K562 (cell line): Measurements from ENCODE around the gene SRRM5. TPM values are rescaled to one million over a fixed set of nuclear protein-coding genes. Genes with fewer than 3 reads are reported as not detected.
A peak's percentile ranks its signal among the peaks of the same experiment; 100 is the strongest.

Source experiments
- BRF1 ChIP-seq: IDR thresholded peaks from 3 replicates; pipeline ENCODE4 v1.6.1; 2011; ENCODE audit warnings: borderline replicate concordance, mild to moderate bottlenecking; ENCODE audit not compliant: insufficient read length; ENCODE audit errors: extremely low read depth
- CEBPG ChIP-seq, 3 experiments: fragments of 200-800 bp in 1 of 3; sonication (Bioruptor generic) in 1 of 3; sonication (generic) in 1 of 3; formaldehyde crosslinking in 1 of 3; IDR thresholded peaks in 2 of 3; conservative IDR thresholded peaks in 1 of 3; 2 replicates each; pipeline versions ENCODE4 v1.6.1 to v1.8.0; 2016 to 2022; ENCODE audit warnings: missing compliant biosample characterization in 2 of 3, missing genetic modification characterization in 2 of 3, mild to moderate bottlenecking in 1 of 3, missing genetic modification reagents in 1 of 3
- CTCFL ChIP-seq: IDR thresholded peaks from 2 replicates; pipeline ENCODE4 v1.6.1; 2011; ENCODE audit warnings: borderline replicate concordance, low read depth, mild to moderate bottlenecking, moderate library complexity, low read length; ENCODE audit not compliant: insufficient read depth, poor library complexity, severe bottlenecking
- ELK1 ChIP-seq: sonication (generic); formaldehyde crosslinking; IDR thresholded peaks from 2 replicates; pipeline ENCODE4 v1.8.1; 2022; ENCODE audit warnings: missing genetic modification reagents
- FOXP4 ChIP-seq: sonication (generic); formaldehyde crosslinking; IDR thresholded peaks from 2 replicates; pipeline ENCODE4 v1.8.0; 2022; ENCODE audit warnings: mild to moderate bottlenecking, missing genetic modification reagents, borderline replicate concordance
- GABPA ChIP-seq: fragments of 200-800 bp; sonication (Bioruptor generic); conservative IDR thresholded peaks from 2 replicates; pipeline ENCODE4 v1.6.1; 2016; ENCODE audit warnings: low read depth, missing genetic modification characterization, missing compliant biosample characterization
- HES1 ChIP-seq: fragments of 450-650 bp; IDR thresholded peaks from 2 replicates; pipeline ENCODE4 v1.6.1; 2016; ENCODE audit warnings: low read depth, mild to moderate bottlenecking, moderate library complexity
- HNRNPK ChIP-seq: fragments of 200-400 bp; formaldehyde crosslinking; IDR thresholded peaks from one replicate; pipeline ENCODE4 v1.6.1; 2018; ENCODE audit warnings: mild to moderate bottlenecking, low read depth, low read length; ENCODE audit not compliant: poor library complexity, severe bottlenecking
- MAX ChIP-seq: sonication (generic); formaldehyde crosslinking; IDR thresholded peaks from 2 replicates; pipeline ENCODE4 v1.9.0; 2022; ENCODE audit warnings: mild to moderate bottlenecking, missing genetic modification reagents
- MTF1 ChIP-seq: fragments of 250-450 bp; sonication (Bioruptor Pico); IDR thresholded peaks from 2 replicates; pipeline ENCODE4 v1.9.0; 2021; ENCODE audit warnings: moderate library complexity, mild to moderate bottlenecking, inconsistent platforms, borderline replicate concordance
- NR3C1 ChIP-seq: sonication (generic); formaldehyde crosslinking; IDR thresholded peaks from 2 replicates; pipeline ENCODE4 v1.8.1; 2022; ENCODE audit warnings: missing genetic modification reagents
- RNF2 ChIP-seq: sonication (generic); IDR thresholded peaks from 2 replicates; pipeline ENCODE4 v1.6.1; 2016
- SIN3A ChIP-seq, 2 experiments: fragments of 150-350 bp in 1 of 2; IDR thresholded peaks; 2 replicates each; pipeline ENCODE4 v1.6.1; 2011 to 2016; ENCODE audit warnings: borderline replicate concordance in 2 of 2, low read depth in 2 of 2, low read length in 2 of 2, mild to moderate bottlenecking in 2 of 2, moderate library complexity in 2 of 2; ENCODE audit not compliant: control insufficient read depth in 1 of 2
- STAG1 ChIP-seq: sonication (generic); formaldehyde crosslinking; IDR thresholded peaks from 2 replicates; pipeline ENCODE4 v1.5.0; 2020; ENCODE audit warnings: missing genetic modification reagents, borderline replicate concordance
- ZKSCAN1 ChIP-seq: fragments of 150-350 bp; IDR thresholded peaks from 2 replicates; pipeline ENCODE4 v1.6.1; 2016; ENCODE audit warnings: low read depth, low read length
- ZNF121 ChIP-seq: sonication (generic); formaldehyde crosslinking; conservative IDR thresholded peaks from 2 replicates; pipeline ENCODE4 v1.8.0; 2022; ENCODE audit warnings: missing genetic modification reagents
- ZNF280B ChIP-seq: fragments of 250-450 bp; sonication (Bioruptor Pico); IDR thresholded peaks from 2 replicates; pipeline ENCODE4 v1.5.1; 2021; ENCODE audit warnings: mild to moderate bottlenecking
- polyA plus RNA-seq, 8 experiments: library from polyadenylated mRNA; depleted of rRNA in 4 of 8; stranded (reverse) in 5 of 8; unstranded in 3 of 8; fragments of >200 nt; fragmentation: Nextera tagmentation in 2 of 8; fragmentation: Illumina TruSeq in 1 of 8; extraction: Ambion mirVana in 2 of 8; extraction: Trizol in 1 of 8; gene quantifications; 2 replicates each; pipeline versions ENCODE4 v1.2.1 to v1.2.3, GENCODE V29; 2011 to 2014; ENCODE audit warnings: inconsistent platforms in 1 of 8, missing spikeins in 1 of 8
- total RNA-seq, 7 experiments: library from RNA; depleted of rRNA in 6 of 7; stranded (reverse); fragments of >200 nt in 6 of 7; fragmentation: Illumina TruSeq in 2 of 7; extraction: Trizol in 2 of 7; gene quantifications; 2 replicates each; pipeline versions ENCODE4 v1.2.1 to v1.2.3, GENCODE V29; 2011 to 2021; ENCODE audit warnings: low replicate concordance in 1 of 7

Gene SRRM5
- total and polyA plus RNA-seq, 9 of the 15 experiments (the other 6 are each of a cell fraction or from before 2014, with no cell fraction given) = 0.09 to 0.45 (median 0.18) TPM; not detected in 2

- TF ChIP-seq ZNF121 (CRISPR knock-in tag) (no peak), NR3C1 (CRISPR knock-in tag) (no peak), MTF1 (CRISPR knock-in tag) (no peak), STAG1 (CRISPR knock-in tag) (no peak), BRF1 (no peak), ZKSCAN1 (no peak), RNF2 (no peak; the same call in 1 of the 2 replicates), SIN3A (IDR thresholded peaks at IDR 0.05; ENCODE audit: borderline replicate concordance in 2 of 2, control insufficient read depth in 1 of 2, low read depth in 2 of 2, low read length in 2 of 2) (no peak), ELK1 (no peak), HNRNPK (no peak), MAX (CRISPR knock-in tag) (peak; percentile 69), CTCFL (no peak), HES1 (no peak), GABPA (tag) (no peak; the same call in 1 of the 2 replicates), CEBPG (CRISPR knock-in tag; IDR thresholded peaks at IDR 0.05) (no peak; the same call in 1 of the 2 replicates), CEBPG (tag; conservative IDR thresholded peaks at IDR 0.05 in 1 of 2, IDR thresholded peaks at IDR 0.05 in 1 of 2) (no peak), ZNF280B (no peak), FOXP4 (CRISPR knock-in tag) (no peak)
These were observed 7.6 kb downstream of the SRRM5 start, which contains the start of gene ZNF428 (continued) for GRCh38 chr19:43619262-43620060.
